Stimulated activated CD4-positive, alpha-beta T cell treated with anti-CD3 and anti-CD28 coated beads, Interleukin-4, amount 100 ng/mL, for 24 hours (primary cell): ENCODE measurements around the gene GABRG3.

ENCODE experiments used
- DNase-seq: peaks from one replicate; pipeline ENCODE4 v3.0.0-alpha.2; 2020

Gene GABRG3

GRCh38 chr15:27065785-27066184 lies 94.8 kb downstream of the GABRG3 start:
- no peak for DNase-seq

- DNase-seq: no peak
Measured at GRCh38 chr15:27066446-27066845, 95.5 kb downstream of the GABRG3 start.

- no peak for DNase-seq
Measured at GRCh38 chr15:27067175-27067574, 96.2 kb downstream of the GABRG3 start.

GRCh38 chr15:27070841-27071240 lies 99.9 kb downstream of the GABRG3 start:
- no peak for DNase-seq

GRCh38 chr15:27074179-27074578 lies 103.2 kb downstream of the GABRG3 start:
- DNase-seq: no peak

- DNase-seq: no peak
Measured at GRCh38 chr15:27077790-27078189, 106.8 kb downstream of the GABRG3 start.

GRCh38 chr15:27081676-27082418 lies 110.9 kb downstream of the GABRG3 start:
- no peak for DNase-seq

GRCh38 chr15:27082526-27082925 lies 111.5 kb downstream of the GABRG3 start:
- DNase-seq: no peak

- no peak for DNase-seq
Measured at GRCh38 chr15:27084844-27085243, 113.9 kb downstream of the GABRG3 start.

- DNase-seq: no peak
Measured at GRCh38 chr15:27086149-27086548, 115.2 kb downstream of the GABRG3 start.

- no peak for DNase-seq
Measured at GRCh38 chr15:27086805-27087204, 115.8 kb downstream of the GABRG3 start.

GRCh38 chr15:27087651-27088583 lies 116.9 kb downstream of the GABRG3 start:
- DNase-seq: no peak

GRCh38 chr15:27088584-27089232 lies 117.7 kb downstream of the GABRG3 start:
- no peak for DNase-seq

- DNase-seq: no peak
Measured at GRCh38 chr15:27089233-27089586, 118.2 kb downstream of the GABRG3 start.

- no peak for DNase-seq
Measured at GRCh38 chr15:27089676-27090075, 118.7 kb downstream of the GABRG3 start.

GRCh38 chr15:27091270-27091940 lies 120.4 kb downstream of the GABRG3 start:
- no peak for DNase-seq

GRCh38 chr15:27092390-27092789 lies 121.4 kb downstream of the GABRG3 start:
- no peak for DNase-seq

GRCh38 chr15:27094235-27094634 lies 123.3 kb downstream of the GABRG3 start:
- no peak for DNase-seq

GRCh38 chr15:27095886-27096624 lies 125.1 kb downstream of the GABRG3 start:
- DNase-seq: no peak

- DNase-seq: no peak
Measured at GRCh38 chr15:27097506-27097905, 126.5 kb downstream of the GABRG3 start.

GRCh38 chr15:27101982-27102381 lies 131.0 kb downstream of the GABRG3 start:
- DNase-seq: no peak

GRCh38 chr15:27111323-27111722 lies 140.3 kb downstream of the GABRG3 start:
- no peak for DNase-seq
